Tracheal epithelial cell (primary cell): ENCODE data around the gene AFG3L2. TPM values are rescaled to one million over a fixed set of nuclear protein-coding genes. Genes with fewer than 3 reads are reported as not detected.

Experiments used
- total RNA-seq: library from RNA; depleted of rRNA; stranded (reverse); fragments of >200 nt; gene quantifications from 2 replicates; pipeline ENCODE4 v1.2.1, GENCODE V29; 2014

Gene AFG3L2
- total RNA-seq, result 62.4 and 67.8 TPM in 2 replicates

GRCh38 chr18:12376754-12377555 is at the start of gene AFG3L2:
Gene AFG3L2, minus strand, starts transcription at chr18:12377227. Its CDS starts 145 bp downstream, at chr18:12377082.

DNA sequence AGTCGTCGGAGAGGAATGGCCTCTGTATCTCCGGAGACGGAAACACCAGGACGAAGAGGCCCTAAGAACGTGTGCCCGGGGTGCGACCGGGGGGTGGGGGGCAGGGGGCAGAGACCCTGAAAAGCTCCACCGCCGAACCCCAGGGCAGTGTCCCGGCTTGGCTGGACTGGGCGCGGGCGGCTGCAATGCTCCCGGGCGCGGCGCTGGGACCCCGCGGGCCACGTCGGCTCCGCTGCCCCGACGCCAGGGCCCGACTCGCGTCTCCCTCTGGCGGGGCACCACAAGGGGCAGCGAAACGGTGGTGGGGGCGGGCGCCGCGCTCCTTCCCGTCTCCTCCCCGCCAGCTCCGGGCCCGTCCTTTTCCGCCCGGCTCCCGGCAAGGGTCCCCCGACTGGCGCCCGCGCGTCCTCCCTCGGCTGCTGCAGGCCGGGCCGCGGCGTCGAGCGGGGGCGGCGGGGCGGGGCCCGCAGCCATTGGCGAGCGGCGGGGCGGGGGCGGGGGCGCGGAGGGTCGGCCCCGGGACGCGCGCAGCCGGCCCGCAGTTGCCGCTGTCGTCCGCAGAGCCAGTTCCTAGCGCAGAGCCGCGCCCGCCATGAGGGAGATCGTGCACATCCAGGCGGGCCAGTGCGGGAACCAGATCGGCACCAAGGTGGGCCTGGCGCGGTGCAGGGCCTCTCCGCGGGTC is 69.2 kb downstream of the AFG3L2 start, which contains the start of gene TUBB6:
TSS of gene TUBB6 (plus strand) at position 541 of the 685 bp plus-strand sequence. CDS start at position 593, 52 bp downstream.

Other genes starting within 250 kb of the AFG3L2 start
- 2.3 and 4.3 TPM in 2 replicates for gene CIDEA, start 122.9 kb downstream of the AFG3L2 start, total RNA-seq
- 457 and 886 TPM in 2 replicates for gene TUBB6, start 69.0 kb downstream of the AFG3L2 start, total RNA-seq
- gene PRELID3A, start 30.7 kb upstream of the AFG3L2 start, total RNA-seq, result 2.7 and 3.6 TPM in 2 replicates